ENCODE measurements around the gene AVPR2. TPM values are rescaled to one million over a fixed set of nuclear protein-coding genes. Genes with fewer than 3 reads are reported as not detected.

Gene AVPR2
- total and polyA plus RNA-seq, 2 donors (not counting 1 experiment from before 2014, with no cell fraction given): 0.12 TPM; not detected in 1

- under 1% methylated on average over 53 of the region's 87 CpGs for WGBS (ENCODE audit: insufficient coverage)
- H3K4me3 Mint-ChIP-seq: peak within 1 kb of the TSS; percentile 90
- Histone ChIP-seq H3K9ac (ENCODE audit: low read length) (peak within 1 kb of the TSS; percentile 67), H2AFZ (ENCODE audit: insufficient read depth, low read depth, low read length, poor library complexity, severe bottlenecking) (peak within 1 kb of the TSS; percentile 38), H3K4me2 (replicated peaks; ENCODE audit: low read depth, low read length, poor library complexity, severe bottlenecking) (peak within 1 kb of the TSS; percentile 83), H3K4me3 (ENCODE audit: control extremely low read depth in 1 of 5, extremely low read depth in 1 of 5, insufficient read depth in 1 of 5, low read depth in 2 of 5, low read length in 4 of 5) (peak within 1 kb of the TSS in 4 of 5 experiments; percentile 37 to 68 (median 56)), H4K20me1 (ENCODE audit: control insufficient read depth, insufficient read depth, low read length, poor library complexity, severe bottlenecking) (no peaks in the 10 kb centered on the region), H3K79me2 (ENCODE audit: control insufficient read depth, insufficient read depth, low read length) (peaks cover 21% of the 10 kb centered on the region), H3K27me3 (replicated peaks in 1 of 4; ENCODE audit: control extremely low read depth in 1 of 4, control insufficient read depth in 3 of 4, insufficient read depth in 4 of 4, low read length in 3 of 4) (no peaks in the 10 kb centered on the region), H3K4me1 (ENCODE audit: control insufficient read depth in 2 of 2, insufficient read depth in 2 of 2, low read length in 2 of 2) (peaks cover 6 to 15% of the 10 kb centered on the region in 2 donors), H3K36me3 (replicated peaks in 1 of 2; ENCODE audit: control extremely low read depth in 1 of 2, control insufficient read depth in 1 of 2, extremely low read depth in 1 of 2, insufficient read depth in 2 of 2, low read length in 1 of 2) (peaks cover 0 to 23% of the 10 kb centered on the region in 2 experiments), H3K9me3 (ENCODE audit: control extremely low read depth in 1 of 3, control insufficient read depth in 2 of 3, insufficient read depth in 1 of 3, low read length in 2 of 3) (no peaks in the 10 kb centered on the region), H3K27ac (ENCODE audit: low read length in 2 of 2) (peak within 1 kb of the TSS in 1 of 2 donors; percentile 61)
- no peaks in the 10 kb centered on the region for H3K27me3 Mint-ChIP-seq
- peaks cover 12% of the 10 kb centered on the region for H3K4me1 Mint-ChIP-seq
- TF ChIP-seq EZH2 (IDR thresholded peaks at IDR 0.05; ENCODE audit: borderline replicate concordance, insufficient read depth, low read depth, low read length, poor library complexity, severe bottlenecking): no peak
- TF ChIP-seq, protein P1, sequence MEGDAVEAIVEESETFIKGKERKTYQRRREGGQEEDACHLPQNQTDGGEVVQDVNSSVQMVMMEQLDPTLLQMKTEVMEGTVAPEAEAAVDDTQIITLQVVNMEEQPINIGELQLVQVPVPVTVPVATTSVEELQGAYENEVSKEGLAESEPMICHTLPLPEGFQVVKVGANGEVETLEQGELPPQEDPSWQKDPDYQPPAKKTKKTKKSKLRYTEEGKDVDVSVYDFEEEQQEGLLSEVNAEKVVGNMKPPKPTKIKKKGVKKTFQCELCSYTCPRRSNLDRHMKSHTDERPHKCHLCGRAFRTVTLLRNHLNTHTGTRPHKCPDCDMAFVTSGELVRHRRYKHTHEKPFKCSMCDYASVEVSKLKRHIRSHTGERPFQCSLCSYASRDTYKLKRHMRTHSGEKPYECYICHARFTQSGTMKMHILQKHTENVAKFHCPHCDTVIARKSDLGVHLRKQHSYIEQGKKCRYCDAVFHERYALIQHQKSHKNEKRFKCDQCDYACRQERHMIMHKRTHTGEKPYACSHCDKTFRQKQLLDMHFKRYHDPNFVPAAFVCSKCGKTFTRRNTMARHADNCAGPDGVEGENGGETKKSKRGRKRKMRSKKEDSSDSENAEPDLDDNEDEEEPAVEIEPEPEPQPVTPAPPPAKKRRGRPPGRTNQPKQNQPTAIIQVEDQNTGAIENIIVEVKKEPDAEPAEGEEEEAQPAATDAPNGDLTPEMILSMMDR (IDR thresholded peaks at IDR 0.05): no peak
- ChIA-PET CTCF (interaction anchor here (2.9 to 7.4 kb wide), 2 partner anchors 11 to 12 kb away, joined by 16 to 59 read pairs; partner anchors contain the start of genes ARHGAP4 and RENBP), POLR2A (interaction anchor here (0.8 to 2.0 kb wide), 4 partner anchors 8 to 12 kb away, joined by 5 to 6 read pairs (median 5); partner anchors contain the start of gene RENBP)
- H3K9me3 Mint-ChIP-seq (ENCODE audit: insufficient read depth): no peaks in the 10 kb centered on the region
- intact Hi-C loops (cut with micrococcal nuclease): loop anchor here (1.0 kb wide), 1 partner anchor 9 kb away; the partner anchor contains the start of gene ARHGAP4
- DNase-seq: peak; percentile 71
- peak within 1 kb of the TSS; percentile 81 for H3K27ac Mint-ChIP-seq
- ATAC-seq (ENCODE audit: low read depth): peak; percentile 94
Observed at GRCh38 chrX:153934762-153935325, 30.4 kb downstream of the AVPR2 start, which contains the start of gene NAA10. TSS of gene NAA10 (minus strand) at chrX:153935037. CDS start at chrX:153934904, 133 bp downstream.
